Stimulated activated CD4-positive, alpha-beta T cell treated with anti-CD3 and anti-CD28 coated beads, TNF-alpha, amount 100 ng/mL, for 4 hours (primary cell): ENCODE results near the gene CCT2.

ENCODE experiments used
- DNase-seq, 3 experiments: peaks; one replicate each; pipeline ENCODE4 v3.0.0-alpha.2; 2020; ENCODE audit warnings: low read depth in 3 of 3

The CCT2 gene

GRCh38 chr12:69641546-69641945, 56.3 kb downstream of the CCT2 start:
- DNase-seq, result no peak

DNA sequence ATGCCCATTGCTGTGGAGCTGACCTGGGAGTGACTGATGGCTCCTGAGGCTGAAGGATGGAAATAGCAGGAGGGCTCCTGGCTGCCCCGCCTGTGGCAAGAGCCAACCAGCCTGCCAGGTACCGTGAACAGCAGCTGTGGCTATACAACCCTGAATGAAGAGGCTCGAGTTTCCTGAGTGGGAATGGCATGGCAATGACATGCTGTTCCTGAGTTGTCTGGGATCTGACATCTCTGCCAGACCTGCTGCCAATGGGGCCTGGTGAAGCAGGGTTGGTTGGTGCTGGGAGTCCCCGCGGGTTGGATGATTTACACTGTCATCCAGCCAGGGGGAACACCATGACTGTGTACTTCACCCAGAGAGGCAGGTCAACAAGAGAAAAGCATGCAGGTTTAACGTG, 57.3 kb downstream of the CCT2 start:
- no peak for DNase-seq

DNA sequence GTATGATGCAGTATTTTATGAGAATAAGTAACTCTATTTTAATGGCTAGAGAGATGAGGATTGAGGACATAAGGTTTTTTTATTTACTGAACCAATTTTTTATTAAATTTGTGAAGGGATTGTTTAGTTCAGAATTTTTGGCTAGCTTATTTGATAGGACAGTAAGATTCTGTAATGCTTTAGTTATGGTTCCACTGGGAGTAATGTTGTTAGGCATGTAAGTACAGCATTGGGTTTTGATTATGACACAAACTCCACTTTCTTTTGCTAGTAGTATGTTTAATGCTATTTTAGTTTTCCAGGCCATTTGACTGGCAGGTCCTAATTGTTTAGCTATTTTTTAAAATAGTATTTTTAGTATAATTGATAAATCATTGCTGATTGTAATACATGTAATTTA, 59.3 kb downstream of the CCT2 start:
- DNase-seq, result no peak

GRCh38 chr12:69645031-69645430, 59.8 kb downstream of the CCT2 start:
- DNase-seq, result no peak

DNA sequence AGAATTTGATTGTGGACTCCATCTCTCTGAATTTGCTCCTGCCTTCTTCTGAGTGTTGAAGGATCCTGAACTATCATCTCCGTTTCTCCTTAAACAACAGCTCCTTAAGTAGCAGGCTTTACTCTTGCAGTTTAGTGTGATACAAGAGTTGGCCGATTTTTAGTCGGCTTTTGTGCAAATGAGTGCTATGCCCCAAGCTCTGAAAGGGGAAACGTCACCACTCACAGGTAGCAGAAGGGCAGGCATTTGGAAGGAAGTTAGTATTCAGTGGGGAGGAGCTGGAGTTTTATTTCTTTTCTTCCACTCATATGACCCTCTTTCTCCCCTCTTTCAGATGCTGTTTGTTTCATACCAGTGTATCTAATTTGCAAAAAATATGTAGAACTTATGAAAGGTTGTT, 61.9 kb downstream of the CCT2 start:
- DNase-seq, result no peak

DNA sequence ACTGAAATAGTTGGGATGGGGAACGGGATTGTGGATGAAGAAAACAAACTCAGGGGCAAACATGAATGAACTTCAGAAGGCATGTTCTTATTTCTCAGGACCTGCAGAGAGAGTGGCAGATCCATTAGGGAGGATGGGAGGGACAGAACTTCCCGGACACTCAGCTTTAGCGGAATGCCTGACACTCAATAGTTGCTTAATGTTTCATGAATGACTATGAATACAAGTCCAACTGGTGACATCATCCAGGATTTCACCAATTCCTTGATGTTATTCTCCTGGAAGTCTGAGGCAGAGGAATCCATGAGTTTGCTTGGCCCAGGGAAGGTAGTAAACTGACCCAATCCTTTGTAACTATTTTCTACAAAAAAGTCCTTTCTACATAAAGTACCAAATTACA, 63.2 kb downstream of the CCT2 start:
- DNase-seq, result no peak

DNA sequence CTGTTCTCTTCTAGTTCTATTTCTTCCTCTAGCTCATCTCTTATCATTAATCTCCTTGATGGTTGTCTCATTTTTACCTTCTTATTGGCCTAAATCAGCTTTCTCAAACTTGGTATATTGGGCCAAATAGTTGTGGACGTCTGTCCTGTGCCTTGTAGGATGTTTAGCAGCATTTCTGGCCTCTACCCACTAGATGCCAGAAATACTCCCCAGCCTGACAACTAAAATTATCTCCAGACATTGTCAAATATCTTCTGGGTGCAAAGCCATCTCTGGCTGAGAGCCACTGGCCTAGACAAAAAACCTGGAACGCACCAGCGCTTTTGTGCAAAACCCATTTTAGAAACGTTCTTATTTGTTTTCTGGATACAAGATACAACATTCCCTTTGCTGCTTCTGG, 64.3 kb downstream of the CCT2 start:
- DNase-seq, result no peak
